Sigmoid colon (tissue), 4 donors: ENCODE measurements around the gene APBA3.

Experiments
- POLR2A ChIP-seq, 2 donors: fragments of 450-650 bp; IDR thresholded peaks; one replicate each; pipeline ENCODE4 v1.6.1; 2016; ENCODE audit warnings: antibody characterized with exemption in 2 of 2, mild to moderate bottlenecking in 2 of 2, moderate library complexity in 2 of 2
- POLR2AphosphoS5 ChIP-seq, 4 donors: sonication (generic); formaldehyde crosslinking; IDR thresholded peaks; one replicate each; pipeline ENCODE4 v1.6.1; 2017; ENCODE audit warnings: antibody characterized with exemption in 4 of 4

DNA sequence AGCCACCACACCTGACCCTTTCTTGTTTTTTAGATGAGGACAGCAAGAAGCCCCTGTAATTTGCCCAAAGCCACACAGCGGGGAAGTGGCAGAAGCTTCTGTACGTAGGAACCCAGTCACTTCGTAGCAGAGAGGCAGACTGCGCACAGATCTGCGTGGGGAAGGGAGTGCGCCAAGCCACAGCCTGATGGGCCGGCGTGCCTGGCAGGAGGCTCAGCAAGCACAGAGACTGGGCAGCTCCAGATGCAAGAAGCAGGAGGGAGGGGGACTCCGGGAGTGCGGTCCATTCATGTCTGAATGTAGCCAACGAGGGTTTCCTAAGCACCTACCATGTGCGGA, 53.7 kb downstream of the APBA3 start:
- TF ChIP-seq POLR2AphosphoS5 (IDR thresholded peaks at IDR 0.05) (no peak), POLR2A (IDR thresholded peaks at IDR 0.05) (no peak)
